Liver (tissue), 2 donors: ENCODE measurements around the gene CFAP61.

Experiments used
- YY1 ChIP-seq: IDR thresholded peaks from 2 replicates; pipeline ENCODE4 v1.6.1; 2016; ENCODE audit warnings: antibody characterized with exemption, mild to moderate bottlenecking
- TF ChIP-seq, protein P1 (sequence below): fragments of 150-350 bp; IDR thresholded peaks from 2 replicates; pipeline ENCODE4 v1.5.1; 2017; ENCODE audit warnings: improper control_type of control experiment, low read depth, low read length; ENCODE audit not compliant: missing input control
- donor health status: healthy.

DNA sequence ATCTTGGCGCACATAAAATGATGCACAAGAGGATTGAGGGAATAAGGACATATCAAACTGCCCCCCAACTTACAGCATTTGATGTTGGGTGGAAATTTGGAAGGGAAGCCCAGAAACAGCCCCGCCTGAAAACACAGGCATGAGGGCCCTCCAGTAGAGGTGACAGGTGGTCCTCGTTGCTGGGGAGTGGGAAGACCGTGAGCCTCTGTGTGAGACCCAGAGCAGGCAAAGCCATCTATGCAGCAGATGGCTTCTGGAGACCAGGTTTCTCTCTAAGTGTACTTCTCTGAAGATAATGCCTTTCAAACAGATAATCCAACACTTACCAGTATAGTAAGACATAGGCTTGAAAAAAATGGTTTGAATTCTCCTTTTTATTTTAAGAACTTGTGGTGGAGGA lies 183.3 kb downstream of the CFAP61 start:
- TF ChIP-seq, protein P1, sequence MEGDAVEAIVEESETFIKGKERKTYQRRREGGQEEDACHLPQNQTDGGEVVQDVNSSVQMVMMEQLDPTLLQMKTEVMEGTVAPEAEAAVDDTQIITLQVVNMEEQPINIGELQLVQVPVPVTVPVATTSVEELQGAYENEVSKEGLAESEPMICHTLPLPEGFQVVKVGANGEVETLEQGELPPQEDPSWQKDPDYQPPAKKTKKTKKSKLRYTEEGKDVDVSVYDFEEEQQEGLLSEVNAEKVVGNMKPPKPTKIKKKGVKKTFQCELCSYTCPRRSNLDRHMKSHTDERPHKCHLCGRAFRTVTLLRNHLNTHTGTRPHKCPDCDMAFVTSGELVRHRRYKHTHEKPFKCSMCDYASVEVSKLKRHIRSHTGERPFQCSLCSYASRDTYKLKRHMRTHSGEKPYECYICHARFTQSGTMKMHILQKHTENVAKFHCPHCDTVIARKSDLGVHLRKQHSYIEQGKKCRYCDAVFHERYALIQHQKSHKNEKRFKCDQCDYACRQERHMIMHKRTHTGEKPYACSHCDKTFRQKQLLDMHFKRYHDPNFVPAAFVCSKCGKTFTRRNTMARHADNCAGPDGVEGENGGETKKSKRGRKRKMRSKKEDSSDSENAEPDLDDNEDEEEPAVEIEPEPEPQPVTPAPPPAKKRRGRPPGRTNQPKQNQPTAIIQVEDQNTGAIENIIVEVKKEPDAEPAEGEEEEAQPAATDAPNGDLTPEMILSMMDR: no peak
- no peak for TF ChIP-seq YY1
